A673 (cell line): Measurements from ENCODE around the gene KCNK6. TPM values are rescaled to one million over a fixed set of nuclear protein-coding genes. Genes with fewer than 3 reads are reported as not detected.

Experiments used
- BruUV-seq: library from RNA; stranded (reverse); fragments of 400-500 nt; replicated peaks from 2 replicates; lab custom pipeline; 2021; lab: Mats Ljungman, UMichigan
- CTCF ChIA-PET: fragments of 300-600 bp; sonication (Branson Sonifier 250); formaldehyde crosslinking; loops from one replicate; lab custom pipeline; 2022; ENCODE audit warnings: antibody characterized with exemption; lab: Charles Lee
- POLR2A ChIA-PET: fragments of 300-600 bp; sonication (Branson Sonifier 250); formaldehyde crosslinking; loops from one replicate; lab custom pipeline; 2022; ENCODE audit warnings: antibody characterized with exemption; ENCODE audit not compliant: low non-redundant PET; lab: Charles Lee
- DNase-seq: peaks from one replicate; pipeline ENCODE4 v3.0.0-alpha.2; 2015; ENCODE audit warnings: low spot score
- H3K27ac ChIP-seq: fragments of 200-600 bp; sonication (generic); 2 replicates; pipeline ENCODE4 v1.5.1; 2016; ENCODE audit warnings: mixed run types, low read depth, mild to moderate bottlenecking, mixed read lengths, antibody characterized with exemption, low read length; ENCODE audit not compliant: poor library complexity, severe bottlenecking
- H3K27me3 ChIP-seq: fragments of 200-600 bp; sonication (generic); replicated peaks from 2 replicates; pipeline ENCODE4 v1.6.1; 2017; ENCODE audit warnings: mixed run types, low read depth, mild to moderate bottlenecking, mixed read lengths, antibody characterized with exemption, low read length; ENCODE audit not compliant: insufficient read depth, poor library complexity
- H3K36me3 ChIP-seq: fragments of 200-600 bp; sonication (generic); 2 replicates; pipeline ENCODE4 v1.6.1; 2016; ENCODE audit warnings: mixed run types, mild to moderate bottlenecking, mixed read lengths, antibody characterized with exemption, low read length; ENCODE audit not compliant: insufficient read depth, poor library complexity, severe bottlenecking
- H3K4me1 ChIP-seq: fragments of 200-600 bp; sonication (generic); 2 replicates; pipeline ENCODE4 v1.6.1; 2017; ENCODE audit warnings: mixed run types, mild to moderate bottlenecking, mixed read lengths, antibody characterized with exemption, low read length; ENCODE audit not compliant: insufficient read depth, poor library complexity, severe bottlenecking
- H3K4me3 ChIP-seq: fragments of 200-600 bp; sonication (generic); 2 replicates; pipeline ENCODE4 v1.5.1; 2016; ENCODE audit warnings: low read depth, mixed run types, mild to moderate bottlenecking, mixed read lengths, low read length; ENCODE audit not compliant: poor library complexity, severe bottlenecking
- H3K9me3 ChIP-seq: fragments of 200-600 bp; sonication (generic); 2 replicates; pipeline ENCODE4 v1.6.1; 2016; ENCODE audit warnings: mixed run types, low read depth, mild to moderate bottlenecking, mixed read lengths, antibody characterized with exemption, low read length; ENCODE audit not compliant: poor library complexity, severe bottlenecking
- CTCF ChIP-seq: fragments of 300-800, 200-600 bp; sonication (generic); conservative IDR thresholded peaks from 2 replicates; pipeline ENCODE4 v1.5.1; 2017; ENCODE audit warnings: low read depth, mild to moderate bottlenecking, antibody characterized with exemption, low read length, moderate library complexity, mixed read lengths
- EZH2 ChIP-seq: fragments of 200-600 bp; sonication (generic); IDR thresholded peaks from 2 replicates; pipeline ENCODE4 v1.6.1; 2017; ENCODE audit warnings: borderline replicate concordance, low read depth, mild to moderate bottlenecking, mixed read lengths, antibody characterized with exemption, low read length; ENCODE audit not compliant: poor library complexity, severe bottlenecking
- intact Hi-C: fragments of 100-400 bp; cut with micrococcal nuclease; formaldehyde crosslinking; loops from one replicate; pipeline ENCODE4 v1.10.0; 2022; ENCODE audit not compliant: unreplicated experiment
- total RNA-seq: library from RNA; stranded (reverse); gene quantifications from 2 replicates; pipeline ENCODE4 v1.2.3, GENCODE V29; 2021

Gene KCNK6
- total RNA-seq, 1 experiment from 2014 or later, result not detected

GRCh38 chr19:38320969-38321339, 1.3 kb downstream of the KCNK6 start:
- no peak for DNase-seq
- CTCF ChIA-PET, result no interaction called here
- H3K9me3 ChIP-seq, result no peaks in the 10 kb centered on the region
- no peak overlapping the region for H3K4me3 ChIP-seq
- peaks cover 4% of the 10 kb centered on the region for H3K4me1 ChIP-seq
- H3K27ac ChIP-seq, result no peak overlapping the region
- BruUV-seq, result no TSS peak
- H3K27me3 ChIP-seq, result peaks cover 24% of the 10 kb centered on the region
- H3K36me3 ChIP-seq, result no peaks in the 10 kb centered on the region
- intact Hi-C loops, result no loop called here
- POLR2A ChIA-PET, result no interaction called here
- TF ChIP-seq CTCF (no peak), EZH2 (no peak)

- TF ChIP-seq CTCF (no peak), EZH2 (no peak)
- intact Hi-C loops, result no loop called here
- H3K27ac ChIP-seq, result no peak overlapping the region
- POLR2A ChIA-PET, result no interaction called here
- no peak for DNase-seq
- peaks cover 24% of the 10 kb centered on the region for H3K27me3 ChIP-seq
- no peaks in the 10 kb centered on the region for H3K36me3 ChIP-seq
- no peaks in the 10 kb centered on the region for H3K9me3 ChIP-seq
- no TSS peak for BruUV-seq
- peaks cover 4% of the 10 kb centered on the region for H3K4me1 ChIP-seq
- H3K4me3 ChIP-seq, result no peak overlapping the region
- CTCF ChIA-PET, result no interaction called here
These were observed 2.1 kb downstream of the KCNK6 start for GRCh38 chr19:38321646-38322196.

- H3K27ac ChIP-seq, result no peak overlapping the region
- no peaks in the 10 kb centered on the region for H3K9me3 ChIP-seq
- BruUV-seq, result no TSS peak
- POLR2A ChIA-PET, result no interaction called here
- H3K36me3 ChIP-seq, result no peaks in the 10 kb centered on the region
- H3K4me3 ChIP-seq, result no peak overlapping the region
- H3K27me3 ChIP-seq, result peaks cover 24% of the 10 kb centered on the region
- CTCF ChIA-PET, result no interaction called here
- no peak for DNase-seq
- intact Hi-C loops, result no loop called here
- TF ChIP-seq CTCF, result no peak
- no peak for TF ChIP-seq EZH2
- peaks cover 4% of the 10 kb centered on the region for H3K4me1 ChIP-seq
These were observed 3.6 kb downstream of the KCNK6 start for GRCh38 chr19:38323291-38323690.
